CD4-positive, alpha-beta T cell (primary cell): ENCODE measurements around the gene FAM114A2. TPM values are rescaled to one million over a fixed set of nuclear protein-coding genes. Genes with fewer than 3 reads are reported as not detected.

Experiments used
- ATAC-seq: fragments of 200-7000 bp; cut with Tn5 transposase; one replicate; pipeline ENCODE4 v1.10.0; 2022; ENCODE audit warnings: mild to moderate bottlenecking; ENCODE audit not compliant: poor library complexity
- CTCF ChIA-PET: fragments of 350-600 bp; sonication (Branson Sonifier 250); formaldehyde crosslinking; loops from one replicate; lab custom pipeline; 2021; ENCODE audit warnings: antibody characterized with exemption, inconsistent platforms; lab: Charles Lee
- POLR2A ChIA-PET: fragments of 350-600 bp; sonication (Branson Sonifier 250); formaldehyde crosslinking; loops from one replicate; lab custom pipeline; 2021; ENCODE audit warnings: antibody characterized with exemption, inconsistent platforms; lab: Charles Lee
- DNase-seq, 14 experiments: peaks; one replicate each; pipeline ENCODE4 v3.0.0-alpha.2; 2013 to 2020; ENCODE audit warnings: mixed read lengths in 2 of 14
- H3K27ac ChIP-seq, 2 donors: one replicate each; pipeline versions ENCODE4 v1.5.1 to v1.7.0; 2013; ENCODE audit warnings: low read length in 2 of 2, low read depth in 1 of 2, mild to moderate bottlenecking in 1 of 2
- H3K27me3 ChIP-seq, 2 experiments: 1 replicate in 1 of 2; 2 replicates in 1 of 2; pipeline versions ENCODE4 v1.6.1 to v1.7.0; 2013; ENCODE audit warnings: low read length in 2 of 2, control low read depth in 1 of 2, mild to moderate bottlenecking in 1 of 2, moderate library complexity in 1 of 2; ENCODE audit not compliant: insufficient read depth in 2 of 2, control insufficient read depth in 1 of 2
- H3K36me3 ChIP-seq: one replicate; pipeline ENCODE4 v1.6.1; 2013; ENCODE audit warnings: low read length, control low read depth; ENCODE audit not compliant: insufficient read depth
- H3K4me1 ChIP-seq: one replicate; pipeline ENCODE4 v1.6.1; 2013; ENCODE audit warnings: low read length, control low read depth; ENCODE audit not compliant: insufficient read depth
- H3K4me3 ChIP-seq: one replicate; pipeline ENCODE4 v1.5.1; 2013; ENCODE audit warnings: mild to moderate bottlenecking, low read length, moderate library complexity
- H3K9me3 ChIP-seq, 2 experiments: 1 replicate in 1 of 2; 2 replicates in 1 of 2; pipeline versions ENCODE4 v1.6.1 to v1.7.0; 2013; ENCODE audit warnings: low read length in 2 of 2, mild to moderate bottlenecking in 2 of 2, control low read depth in 1 of 2, moderate library complexity in 1 of 2; ENCODE audit not compliant: control insufficient read depth in 1 of 2, insufficient read depth in 1 of 2
- H3K27ac Mint-ChIP-seq: one replicate; pipeline ENCODE4 v1.8.0; 2020; ENCODE audit warnings: mixed read lengths
- H3K27me3 Mint-ChIP-seq: one replicate; pipeline ENCODE4 v1.8.0; 2021; ENCODE audit warnings: mixed read lengths
- H3K36me3 Mint-ChIP-seq: one replicate; pipeline ENCODE4 v1.8.0; 2021; ENCODE audit warnings: low read depth, mixed read lengths
- H3K4me1 Mint-ChIP-seq: one replicate; pipeline ENCODE4 v1.8.0; 2021; ENCODE audit warnings: low read depth, mixed read lengths
- H3K4me3 Mint-ChIP-seq: one replicate; pipeline ENCODE4 v1.8.0; 2020; ENCODE audit warnings: mild to moderate bottlenecking, mixed read lengths
- H3K9me3 Mint-ChIP-seq: one replicate; pipeline ENCODE4 v1.8.0; 2020; ENCODE audit warnings: mixed read lengths
- CTCF ChIP-seq: fragments of 200-600 bp; IDR thresholded peaks from one replicate; pipeline ENCODE4 v1.8.0; 2022; ENCODE audit warnings: antibody characterized with exemption, mild to moderate bottlenecking
- intact Hi-C, 2 experiments: fragments of 100-400 bp; cut with DNase I in 1 of 2; cut with micrococcal nuclease in 1 of 2; formaldehyde crosslinking; loops; one replicate each; pipeline versions ENCODE4 v1.15.1 to v1.9.0; 2023 to 2025; cut with DNase I, micrococcal nuclease
- total RNA-seq, 174 experiments: library from RNA in 2 of 174; stranded (reverse) in 2 of 174; gene quantifications; one replicate each; pipeline ENCODE4 v1.2.3 and lab custom pipeline; 2021 to 2026

Gene FAM114A2
- total RNA-seq, 2 experiments from 2014 or later, result 21.9 to 23.3 TPM

- no peak for DNase-seq
These were observed 86.7 kb downstream of the FAM114A2 start for GRCh38 chr5:153952057-153952456.

DNA sequence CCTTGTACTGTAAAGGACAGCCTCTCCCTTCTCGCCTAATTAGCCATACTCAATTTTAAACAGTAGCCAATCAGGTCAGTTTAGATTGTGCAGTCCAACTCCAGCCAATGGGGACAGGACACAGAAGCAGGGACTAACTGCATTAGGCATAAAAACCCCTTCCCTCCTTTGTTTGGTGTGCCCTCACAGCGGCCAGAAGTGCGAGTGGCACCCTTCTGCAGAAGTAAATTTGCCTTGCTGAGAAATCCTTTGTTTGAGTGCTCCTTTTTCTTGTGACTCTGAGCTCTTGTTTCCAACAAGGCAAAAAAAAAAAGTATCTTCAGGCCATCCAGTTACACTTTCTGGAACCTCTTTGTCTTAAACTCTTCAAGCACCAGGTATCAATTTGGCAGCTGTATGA lies 97.4 kb downstream of the FAM114A2 start:
- intact Hi-C loops, result no loop called here
- DNase-seq, result no peak
- ChIA-PET POLR2A (no interaction called here), CTCF (no interaction called here)
- Mint-ChIP-seq H3K27me3 (peaks cover 14% of the 10 kb centered on the region), H3K4me3 (no peak overlapping the region), H3K27ac (no peak overlapping the region), H3K36me3 (peaks cover 3% of the 10 kb centered on the region), H3K4me1 (no peaks in the 10 kb centered on the region), H3K9me3 (peaks cover 35% of the 10 kb centered on the region)
- ATAC-seq, result no peak
- Histone ChIP-seq H3K27ac (no peak overlapping the region), H3K4me1 (no peaks in the 10 kb centered on the region), H3K4me3 (no peak overlapping the region), H3K36me3 (no peaks in the 10 kb centered on the region), H3K27me3 (no peaks in the 10 kb centered on the region), H3K9me3 (peaks cover 15 to 30% of the 10 kb centered on the region in 2 experiments)
- no peak for TF ChIP-seq CTCF

More at GRCh38 chr5:153952057-153952456, 86.7 kb downstream of the FAM114A2 start:
- CTCF ChIA-PET, result interaction anchor here (1.5 kb wide), 1 partner anchor 13 kb away, joined by 3 read pairs; no protein-coding TSS in a partner anchor
- H3K27me3 Mint-ChIP-seq, result peaks cover 5% of the 10 kb centered on the region
- no peak overlapping the region for H3K27ac Mint-ChIP-seq
- intact Hi-C loops, result no loop called here
- Histone ChIP-seq H3K36me3 (no peaks in the 10 kb centered on the region), H3K4me1 (no peaks in the 10 kb centered on the region), H3K27me3 (no peaks in the 10 kb centered on the region), H3K27ac (no peak overlapping the region), H3K4me3 (no peak overlapping the region), H3K9me3 (no peaks in the 10 kb centered on the region)
- TF ChIP-seq CTCF, result no peak
- H3K36me3 Mint-ChIP-seq, result no peaks in the 10 kb centered on the region
- POLR2A ChIA-PET, result no interaction called here
- no peaks in the 10 kb centered on the region for H3K9me3 Mint-ChIP-seq
- H3K4me3 Mint-ChIP-seq, result no peak overlapping the region
- ATAC-seq, result no peak
- no peaks in the 10 kb centered on the region for H3K4me1 Mint-ChIP-seq

Other genes with a start within 250 kb of the FAM114A2 start
- 10 to 100 TPM; 14.9 to 17.7 TPM for gene MFAP3, start 57 bp upstream of the FAM114A2 start, total RNA-seq
- gene GALNT10, start 151.8 kb upstream of the FAM114A2 start, total RNA-seq, result 10 to 100 TPM; 21.7 to 23.0 TPM